Measurements from ENCODE around the gene BTBD18. TPM values are rescaled to one million over a fixed set of nuclear protein-coding genes. Genes with fewer than 3 reads are reported as not detected.

BTBD18 gene
- total RNA-seq, 2 donors from 2014 or later: not detected

- Histone ChIP-seq H3K9me3 (no peaks in the 10 kb centered on the region), H3K27ac (no peak overlapping the region), H3K27me3 (no peaks in the 10 kb centered on the region), H3K36me3 (peaks cover 83% of the 10 kb centered on the region), H3K4me3 (no peak overlapping the region), H3K4me1 (no peaks in the 10 kb centered on the region)
- no peak for DNase-seq (ENCODE audit: low spot score)
- TF ChIP-seq CTCF (IDR thresholded peaks at IDR 0.05): no peak
Observed at GRCh38 chr11:57698843-57699365, 52.7 kb downstream of the BTBD18 start.

Other genes starting within 250 kb of the BTBD18 start
- gene SLC43A1, start 236.1 kb downstream of the BTBD18 start, total RNA-seq: 10 to 100 TPM in 1 of 2 donors, 1 to 10 TPM in 1; 5.0 to 10.4 TPM
- 10 to 100 TPM; 27.3 to 63.4 TPM for gene TIMM10, start 221.1 kb downstream of the BTBD18 start, total RNA-seq
- gene SMTNL1, start 214.2 kb downstream of the BTBD18 start, total RNA-seq: not detected
- gene UBE2L6, start 184.1 kb downstream of the BTBD18 start, total RNA-seq: 10 to 100 TPM in 1 of 2 donors, 1 to 10 TPM in 1; 8.1 to 22.5 TPM
- 100 to 1,000 TPM; 210 to 851 TPM for gene SERPING1, start 154.1 kb downstream of the BTBD18 start, total RNA-seq
- gene YPEL4, start 101.9 kb downstream of the BTBD18 start, total RNA-seq: under 1 TPM; 0.55 to 0.63 TPM
- 1 to 10 TPM; 5.9 to 8.1 TPM for gene CLP1, start 94.1 kb downstream of the BTBD18 start, total RNA-seq
- gene ZDHHC5, start 83.7 kb downstream of the BTBD18 start, total RNA-seq: 10 to 100 TPM; 44.9 to 56.7 TPM
- 10 to 100 TPM; 15.4 to 17.5 TPM for gene MED19, start 39.6 kb downstream of the BTBD18 start, total RNA-seq
- gene TMX2, start 39.2 kb downstream of the BTBD18 start, total RNA-seq: 10 to 100 TPM; 58.5 to 74.2 TPM
- gene SELENOH, start 10.3 kb downstream of the BTBD18 start, total RNA-seq: 100 to 1,000 TPM; 147 to 159 TPM
- gene CTNND1, start 10.0 kb upstream of the BTBD18 start, total RNA-seq: 10 to 100 TPM; 58.2 to 63.2 TPM